HepG2 (cell line): ENCODE results near the gene SC5D. TPM values are rescaled to one million over a fixed set of nuclear protein-coding genes. Genes with fewer than 3 reads are reported as not detected.
A peak's percentile ranks its signal among the peaks of the same experiment; 100 is the strongest.

Experiments
- BHLHE40 ChIP-seq: IDR thresholded peaks from 2 replicates; pipeline ENCODE4 v1.6.1; 2011; ENCODE audit warnings: low read length, improper control_type of control experiment
- DZIP1 ChIP-seq: sonication (generic); formaldehyde crosslinking; IDR thresholded peaks from 2 replicates; pipeline ENCODE4 v1.5.0; 2020; ENCODE audit warnings: mild to moderate bottlenecking, missing genetic modification reagents
- FOXK1 ChIP-seq: sonication (generic); formaldehyde crosslinking; IDR thresholded peaks from 2 replicates; pipeline ENCODE4 v1.4.0; 2020; ENCODE audit warnings: low read depth, missing genetic modification reagents, borderline replicate concordance
- GABPA ChIP-seq, 2 experiments: IDR thresholded peaks; 2 replicates each; pipeline ENCODE4 v1.6.1; 2011 to 2016; ENCODE audit warnings: low read depth in 2 of 2, low read length in 1 of 2, missing biosample characterization in 1 of 2, missing genetic modification characterization in 1 of 2
- MBNL3 ChIP-seq: fragments of 250-450 bp; sonication (Bioruptor Pico); conservative IDR thresholded peaks from 2 replicates; pipeline ENCODE4 v1.8.0; 2022; ENCODE audit warnings: mild to moderate bottlenecking, inconsistent platforms
- MTERF4 ChIP-seq: sonication (generic); formaldehyde crosslinking; IDR thresholded peaks from 2 replicates; pipeline ENCODE4 v1.8.0; 2023; ENCODE audit warnings: mild to moderate bottlenecking, missing genetic modification reagents
- MXD1 ChIP-seq: sonication (generic); formaldehyde crosslinking; IDR thresholded peaks from 2 replicates; pipeline ENCODE4 v1.4.0; 2020; ENCODE audit warnings: mild to moderate bottlenecking, missing genetic modification reagents
- NCOR1 ChIP-seq: fragments of 200-600 bp; sonication (generic); IDR thresholded peaks from 2 replicates; pipeline ENCODE4 v1.7.0; 2017; ENCODE audit warnings: antibody characterized with exemption, low read length, borderline replicate concordance
- NKX3-1 ChIP-seq: sonication (generic); formaldehyde crosslinking; IDR thresholded peaks from 2 replicates; pipeline ENCODE4 v1.5.0; 2020; ENCODE audit warnings: missing genetic modification reagents
- PLSCR1 ChIP-seq: sonication (generic); formaldehyde crosslinking; IDR thresholded peaks from 2 replicates; pipeline ENCODE4 v1.5.0; 2020; ENCODE audit warnings: missing genetic modification reagents, mild to moderate bottlenecking, borderline replicate concordance
- RARA ChIP-seq: IDR thresholded peaks from 2 replicates; pipeline ENCODE4 v1.6.1; 2016; ENCODE audit warnings: missing genetic modification reagents, missing compliant biosample characterization
- TFAP4 ChIP-seq: sonication (generic); IDR thresholded peaks from 2 replicates; pipeline ENCODE4 v1.6.1; 2016; ENCODE audit warnings: low read depth, borderline replicate concordance
- USF2 ChIP-seq, 2 experiments: sonication (generic) in 1 of 2; formaldehyde crosslinking in 1 of 2; IDR thresholded peaks; 2 replicates each; pipeline versions ENCODE4 v1.5.1 to v1.6.1; 2011 to 2020; ENCODE audit warnings: borderline replicate concordance in 1 of 2, low read depth in 1 of 2, low read length in 1 of 2, mild to moderate bottlenecking in 1 of 2, missing genetic modification reagents in 1 of 2, moderate library complexity in 1 of 2
- ZBTB20 ChIP-seq: sonication (generic); formaldehyde crosslinking; IDR thresholded peaks from 2 replicates; pipeline ENCODE4 v1.8.1; 2023; ENCODE audit warnings: missing genetic modification reagents, low read depth, mild to moderate bottlenecking, borderline replicate concordance
- ZBTB3 ChIP-seq: sonication (generic); formaldehyde crosslinking; IDR thresholded peaks from 2 replicates; pipeline ENCODE4 v1.4.0; 2020; ENCODE audit warnings: low read depth, mild to moderate bottlenecking, moderate library complexity, missing genetic modification reagents, borderline replicate concordance
- ZNF160 ChIP-seq: sonication (generic); formaldehyde crosslinking; IDR thresholded peaks from 2 replicates; pipeline ENCODE4 v1.8.0; 2022; ENCODE audit warnings: mild to moderate bottlenecking, inconsistent platforms, missing genetic modification reagents
- ZNF530 ChIP-seq: sonication (generic); formaldehyde crosslinking; IDR thresholded peaks from 2 replicates; pipeline ENCODE4 v1.5.0; 2020; ENCODE audit warnings: low read depth, mild to moderate bottlenecking, missing genetic modification reagents
- ZNF580 ChIP-seq: IDR thresholded peaks from 2 replicates; pipeline ENCODE4 v1.6.1; 2016; ENCODE audit warnings: low read depth, borderline replicate concordance
- polyA plus RNA-seq, 8 experiments: library from polyadenylated mRNA; depleted of rRNA in 3 of 8; stranded (reverse) in 7 of 8; unstranded in 1 of 8; fragments of >200 nt; fragmentation: Illumina TruSeq in 4 of 8; extraction: Trizol in 4 of 8; gene quantifications; 2 replicates each; pipeline versions ENCODE4 v1.2.1 to v1.2.3, GENCODE V29; 2011 to 2016; ENCODE audit warnings: low read depth in 4 of 8, missing spikeins in 1 of 8, mixed read lengths in 1 of 8; ENCODE audit not compliant: insufficient read depth in 1 of 8
- total RNA-seq, 5 experiments: library from RNA; depleted of rRNA; stranded (reverse); fragments of >200 nt; fragmentation: Illumina TruSeq; extraction: Trizol; gene quantifications; 2 replicates each; pipeline ENCODE4 v1.2.3, GENCODE V29; 2016; ENCODE audit warnings: low read depth in 1 of 5

SC5D gene
- total and polyA plus RNA-seq, 2 of the 13 experiments (the other 11 are each of a cell fraction or from before 2014, with no cell fraction given), result 84.4 to 155 TPM

- TF ChIP-seq TFAP4 (peak; percentile 94; the same call in 1 of the 2 replicates), GABPA (IDR thresholded peaks at IDR 0.05; ENCODE audit: low read depth, low read length) (no peak), GABPA (CRISPR knock-in tag; IDR thresholded peaks at IDR 0.05; ENCODE audit: low read depth) (no peak), ZBTB20 (CRISPR knock-in tag) (peak; percentile 74; the same call in 1 of the 2 replicates), ZNF580 (peak; percentile 40; the same call in 1 of the 2 replicates), NCOR1 (no peak), ZBTB3 (CRISPR knock-in tag) (no peak), BHLHE40 (no peak; the same call in 1 of the 2 replicates), MTERF4 (no peak), ZNF160 (CRISPR knock-in tag) (peak; percentile 78), RARA (CRISPR knock-in tag) (peak; percentile 21; the same call in 1 of the 2 replicates), NKX3-1 (CRISPR knock-in tag) (0 out of 2 replicates have a peak, but pooled peaks have one; percentile 69), MBNL3 (no peak), PLSCR1 (0 out of 2 replicates have a peak, but pooled peaks have one; percentile 69), MXD1 (CRISPR knock-in tag) (peak; percentile 74; the same call in 1 of the 2 replicates), DZIP1 (CRISPR knock-in tag) (peak; percentile 88), USF2 (IDR thresholded peaks at IDR 0.05; ENCODE audit: low read depth, low read length) (peak; percentile 94), USF2 (CRISPR knock-in tag; IDR thresholded peaks at IDR 0.05; ENCODE audit: borderline replicate concordance) (peak; percentile 98), FOXK1 (peak; percentile 29; the same call in 1 of the 2 replicates), ZNF530 (CRISPR knock-in tag) (0 out of 2 replicates have a peak, but pooled peaks have one; percentile 33)
Observed at GRCh38 chr11:121292495-121293287, at the start of gene SC5D (continued).
